ENCODE results near the gene SRSF10. TPM values are rescaled to one million over a fixed set of nuclear protein-coding genes. Genes with fewer than 3 reads are reported as not detected.
"Not testable (repeated sequence)": the region's sequence is repeated elsewhere in the genome, so short reads cannot be mapped to it uniquely, and the experiment has no call there.

The SRSF10 gene
- total and polyA plus RNA-seq, 3 donors from 2014 or later, result 113 to 141 (median 124) TPM

- peaks cover 10% of the 10 kb centered on the region for H3K4me1 ChIP-seq
Measured at GRCh38 chr1:23959461-23960290, 20.5 kb downstream of the SRSF10 start, which contains the start of gene PNRC2. Gene PNRC2, plus strand, starts transcription at chr1:23959828. Its CDS starts 1,630 bp downstream, at chr1:23961458.

GRCh38 chr1:23958810-23959460, 21.2 kb downstream of the SRSF10 start:
- Histone ChIP-seq H3K9me3 (no peaks in the 10 kb centered on the region), H3K27ac (peak overlapping the region; percentile 99), H3K36me3 (ENCODE audit: low read depth, missing control alignments) (no peaks in the 10 kb centered on the region), H3K4me1 (peaks cover 10% of the 10 kb centered on the region), H3K4me3 (peak overlapping the region; percentile 73 to 86), H3K27me3 (no peaks in the 10 kb centered on the region)
- DNase-seq, result peak; percentile 90
- WGBS, 2 donors, result 0 to 1% methylated on average over 23 to 30 of the region's 30 CpGs
- intact Hi-C loops (cut with DNase I; ENCODE audit: low total_unique reads), result no loop called here
- no peak for TF ChIP-seq POLR2A (IDR thresholded peaks at IDR 0.05)
- TF ChIP-seq CTCF (IDR thresholded peaks at IDR 0.05), result peak in 2 of 3 experiments; percentile 17 to 24

More at GRCh38 chr1:23959461-23960290, 20.5 kb downstream of the SRSF10 start, which contains the start of gene PNRC2:
- intact Hi-C loops (cut with DNase I; ENCODE audit: low total_unique reads), result no loop called here
- peak; percentile 98 for DNase-seq
- TF ChIP-seq CTCF (IDR thresholded peaks at IDR 0.05), result peak in 1 of 3 experiments; percentile 23
- TF ChIP-seq POLR2A (IDR thresholded peaks at IDR 0.05), result peak; percentile 74
- no peaks in the 10 kb centered on the region for H3K9me3 ChIP-seq
- H3K27ac ChIP-seq, result peak within 1 kb of the TSS; percentile 99
- H3K36me3 ChIP-seq (ENCODE audit: low read depth, missing control alignments), result no peaks in the 10 kb centered on the region
- WGBS, 2 donors, result 0% methylated on average over 49 to 81 of the region's 84 CpGs
- H3K27me3 ChIP-seq, result no peaks in the 10 kb centered on the region
- H3K4me3 ChIP-seq, result peak within 1 kb of the TSS; percentile 73 to 86

GRCh38 chr1:23958040-23958809, 21.9 kb downstream of the SRSF10 start:
- WGBS, 2 donors, result 44 to 45% methylated on average over 19 of the region's 19 CpGs
- H3K4me3 ChIP-seq, result peak overlapping the region; percentile 73 to 86
- H3K9me3 ChIP-seq; DNase-seq; H3K36me3 ChIP-seq (ENCODE audit: low read depth, missing control alignments); H3K27me3 ChIP-seq; intact Hi-C loops (cut with DNase I; ENCODE audit: low total_unique reads): not testable (repeated sequence)
- peaks cover 10% of the 10 kb centered on the region for H3K4me1 ChIP-seq
- H3K27ac ChIP-seq, result peak overlapping the region; percentile 99

GRCh38 chr1:23957096-23957495, 23.0 kb downstream of the SRSF10 start:
- H3K4me3 ChIP-seq, result no peak overlapping the region
- 56 to 61% methylated on average over 7 of the region's 7 CpGs for WGBS, 2 donors
- H3K4me1 ChIP-seq, result peaks cover 10% of the 10 kb centered on the region
- H3K9me3 ChIP-seq, result no peaks in the 10 kb centered on the region
- DNase-seq, result no peak
- no peaks in the 10 kb centered on the region for H3K27me3 ChIP-seq
- no peak for TF ChIP-seq CTCF (IDR thresholded peaks at IDR 0.05)
- no peak for TF ChIP-seq POLR2A (IDR thresholded peaks at IDR 0.05)
- intact Hi-C loops (cut with DNase I; ENCODE audit: low total_unique reads), result no loop called here
- no peak overlapping the region for H3K27ac ChIP-seq
- no peaks in the 10 kb centered on the region for H3K36me3 ChIP-seq (ENCODE audit: low read depth, missing control alignments)

- Histone ChIP-seq H3K9me3 (no peaks in the 10 kb centered on the region), H3K27me3 (no peaks in the 10 kb centered on the region), H3K4me1 (no peaks in the 10 kb centered on the region), H3K4me3 (no peak overlapping the region), H3K36me3 (ENCODE audit: low read depth, missing control alignments) (no peaks in the 10 kb centered on the region), H3K27ac (no peak overlapping the region)
- no peak for DNase-seq
- WGBS, 2 donors, result 81% methylated on average over 3 of the region's 3 CpGs
- intact Hi-C loops (cut with DNase I; ENCODE audit: low total_unique reads), result no loop called here
- TF ChIP-seq POLR2A (IDR thresholded peaks at IDR 0.05), result no peak
- TF ChIP-seq CTCF (IDR thresholded peaks at IDR 0.05), result no peak
Measured at GRCh38 chr1:23953020-23953419, 27.1 kb downstream of the SRSF10 start.
